Mucosa of gallbladder (tissue), 1 donor: ENCODE data around the gene KIDINS220. TPM values are rescaled to one million over a fixed set of nuclear protein-coding genes. Genes with fewer than 3 reads are reported as not detected.

ENCODE experiments used
- DNase-seq: peaks from one replicate; pipeline ENCODE4 v3.0.0-alpha.2; 2020; ENCODE audit warnings: low spot score
- total RNA-seq: library from RNA; stranded (reverse); gene quantifications from one replicate; pipeline ENCODE4 v1.2.1, GENCODE V29; 2021
- donor health status: DM: no; HTN: no; CAD: no.

The KIDINS220 gene
- total RNA-seq, 1 donor from 2014 or later: 50.6 TPM

- DNase-seq: no peak
Observed at GRCh38 chr2:8851811-8852560, 14.6 kb upstream of the KIDINS220 start.

GRCh38 chr2:8850845-8851487, 13.6 kb upstream of the KIDINS220 start:
- DNase-seq: no peak

DNA sequence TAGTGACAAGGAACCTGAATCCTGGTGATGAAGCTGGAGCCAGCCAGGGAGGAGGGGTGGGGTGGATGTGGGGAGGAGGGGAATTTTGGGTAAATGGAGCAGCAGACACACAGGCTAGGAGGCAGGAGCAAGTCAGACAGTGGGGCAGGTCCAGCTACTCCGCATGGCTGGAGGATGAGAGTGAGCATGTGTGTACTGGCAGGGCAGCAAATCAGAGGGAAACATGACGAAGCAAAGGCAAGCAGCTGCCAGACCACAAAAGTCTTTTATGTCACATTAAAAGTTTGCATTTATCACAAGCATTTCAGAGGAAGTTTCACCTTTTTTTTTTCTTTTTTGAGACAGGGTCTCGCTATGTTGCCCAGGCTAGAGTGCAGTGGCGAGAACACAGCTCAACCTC, 11.9 kb upstream of the KIDINS220 start:
- no peak for DNase-seq

DNA sequence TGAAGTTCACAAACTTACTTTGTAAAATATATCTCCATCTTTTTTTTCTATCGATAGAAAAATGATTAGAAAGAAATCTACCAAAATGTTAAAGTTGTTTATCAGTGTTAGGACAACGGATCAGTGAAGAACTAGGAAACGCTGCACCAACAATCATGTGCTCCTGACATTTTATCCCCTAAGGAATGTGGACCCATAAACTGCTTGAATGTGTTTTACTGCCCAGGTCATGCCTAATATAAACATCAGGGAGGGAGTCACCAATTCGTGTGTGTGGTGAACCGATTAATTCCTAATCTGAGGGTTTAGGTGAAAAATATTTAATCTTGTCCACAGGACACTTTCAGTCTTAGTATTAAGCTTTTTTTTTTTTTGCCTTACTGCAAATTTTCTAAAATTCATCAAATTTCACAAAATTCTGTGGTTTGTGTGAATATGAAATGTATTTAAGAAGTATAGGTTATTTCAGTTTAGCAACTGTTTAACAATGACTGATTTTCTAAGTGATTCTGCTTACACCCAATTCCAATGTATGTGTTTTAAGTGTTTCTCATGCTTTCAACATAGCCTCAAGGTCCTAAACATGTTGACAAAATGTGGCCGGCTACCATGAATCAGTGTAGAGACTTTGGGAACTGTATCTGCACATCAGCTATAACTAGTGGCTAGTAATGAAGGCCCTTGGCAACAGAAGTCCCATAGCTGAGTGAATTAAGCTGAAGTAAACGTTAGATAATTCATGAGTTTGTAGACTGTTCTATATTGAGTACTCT, 11.1 kb upstream of the KIDINS220 start:
- no peak for DNase-seq

GRCh38 chr2:8847400-8847799, 10.0 kb upstream of the KIDINS220 start:
- no peak for DNase-seq

- no peak for DNase-seq
Observed at GRCh38 chr2:8841932-8842331, 4.5 kb upstream of the KIDINS220 start.

- DNase-seq: no peak
Observed at GRCh38 chr2:8840475-8841091, 3.2 kb upstream of the KIDINS220 start.

- no peak for DNase-seq
Observed at GRCh38 chr2:8839189-8839965, 2.0 kb upstream of the KIDINS220 start.

DNA sequence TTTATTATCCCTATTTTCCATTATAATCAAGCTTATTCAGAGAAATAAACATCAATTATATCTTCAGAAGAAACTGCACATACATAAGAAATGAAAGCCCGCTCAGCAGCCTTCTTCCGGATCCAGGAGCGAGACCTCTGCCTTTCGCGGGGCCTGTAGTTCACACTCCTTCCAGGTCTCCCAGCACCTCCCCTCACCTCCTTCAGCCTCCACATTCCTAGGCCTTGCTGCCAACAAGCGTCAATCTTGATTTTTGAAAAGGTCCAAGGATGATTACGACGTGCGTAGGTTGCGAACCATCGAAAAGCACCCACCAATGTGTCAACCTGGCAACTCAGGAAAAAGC, 355 bp upstream of the KIDINS220 start:
- DNase-seq: no peak

GRCh38 chr2:8835279-8835678, 2.1 kb downstream of the KIDINS220 start:
- no peak for DNase-seq

GRCh38 chr2:8833853-8834252, 3.6 kb downstream of the KIDINS220 start:
- no peak for DNase-seq

- no peak for DNase-seq
Observed at GRCh38 chr2:8831516-8831915, 5.9 kb downstream of the KIDINS220 start.

- no peak for DNase-seq
Observed at GRCh38 chr2:8827729-8828128, 9.7 kb downstream of the KIDINS220 start.

GRCh38 chr2:8822218-8822617, 15.2 kb downstream of the KIDINS220 start:
- no peak for DNase-seq

DNA sequence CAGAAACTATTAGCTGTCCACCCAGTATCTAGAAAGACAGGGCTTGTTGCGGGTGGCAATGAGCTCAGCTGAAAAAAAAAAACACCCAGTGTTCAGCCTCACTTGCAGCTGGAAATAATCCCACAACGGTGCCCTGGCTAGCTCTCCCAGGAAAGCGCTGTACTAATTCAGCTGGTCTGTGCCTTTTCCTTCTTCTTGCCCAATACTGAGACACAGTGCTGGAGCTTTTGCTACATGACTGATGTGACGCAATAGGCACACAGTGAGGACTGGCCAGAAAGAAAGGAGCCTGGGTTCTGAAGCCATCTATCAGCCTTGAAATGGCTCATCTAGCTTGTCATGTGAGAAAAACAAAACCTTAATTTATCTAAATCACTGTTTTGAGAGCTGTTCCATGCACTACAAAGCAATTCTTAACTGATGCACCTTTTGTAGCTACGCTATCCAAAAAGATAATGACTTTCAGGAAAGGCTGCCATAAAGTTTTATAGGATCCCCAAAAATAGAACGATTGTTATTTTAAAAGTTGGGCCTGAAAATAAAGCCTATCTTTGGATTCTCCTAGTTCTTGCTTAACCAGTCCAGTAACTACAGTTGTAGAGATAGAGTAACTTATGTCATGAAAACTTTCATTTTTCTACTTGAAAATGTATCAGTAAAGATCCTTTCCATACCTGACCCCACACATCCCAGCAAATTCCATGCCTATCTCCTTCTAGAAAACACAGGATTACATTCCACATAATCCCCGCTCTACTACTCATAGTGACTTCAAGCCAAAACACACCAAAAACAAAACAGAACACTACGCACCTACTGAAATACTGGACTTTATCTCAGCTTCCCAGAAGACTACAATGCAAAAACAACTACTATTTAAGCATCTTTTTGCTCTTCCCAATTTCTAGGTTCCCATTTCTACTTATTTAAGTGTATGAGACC, 15.9 kb downstream of the KIDINS220 start:
- peak; percentile 31 for DNase-seq

DNA sequence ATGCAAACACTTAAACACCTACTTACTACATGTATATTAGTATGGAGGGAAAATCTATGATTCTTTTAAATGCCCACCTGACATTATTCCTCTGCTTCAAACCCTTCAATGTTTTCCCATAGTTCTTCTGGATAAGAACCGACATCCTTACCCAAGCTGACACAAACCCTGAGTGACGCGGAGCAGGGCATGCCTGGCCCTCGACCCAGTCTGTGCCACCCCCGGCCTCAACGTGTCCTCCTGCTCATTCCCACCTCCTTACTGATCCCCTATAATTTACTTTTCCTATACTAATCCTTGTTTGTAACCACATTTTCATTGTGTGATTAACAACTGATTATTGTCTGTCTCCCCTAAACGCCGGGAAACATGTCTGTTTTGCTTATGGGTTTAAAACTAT, 17.5 kb downstream of the KIDINS220 start:
- no peak for DNase-seq

GRCh38 chr2:8819194-8819593, 18.2 kb downstream of the KIDINS220 start:
- no peak for DNase-seq

GRCh38 chr2:8817221-8817620, 20.2 kb downstream of the KIDINS220 start:
- no peak for DNase-seq

- no peak for DNase-seq
Observed at GRCh38 chr2:8806885-8807704, 30.3 kb downstream of the KIDINS220 start.
